ENCODE data around the gene MAP2K5. TPM values are rescaled to one million over a fixed set of nuclear protein-coding genes. Genes with fewer than 3 reads are reported as not detected.

Gene MAP2K5
- total and polyA plus RNA-seq, 10 of the 15 experiments (the other 5 are each of a cell fraction or from before 2014, with no cell fraction given) = 1.3 to 19.4 (median 9.6) TPM

GRCh38 chr15:67542420-67543347, at the start of gene MAP2K5 (continued):
- TF ChIP-seq, protein P1, sequence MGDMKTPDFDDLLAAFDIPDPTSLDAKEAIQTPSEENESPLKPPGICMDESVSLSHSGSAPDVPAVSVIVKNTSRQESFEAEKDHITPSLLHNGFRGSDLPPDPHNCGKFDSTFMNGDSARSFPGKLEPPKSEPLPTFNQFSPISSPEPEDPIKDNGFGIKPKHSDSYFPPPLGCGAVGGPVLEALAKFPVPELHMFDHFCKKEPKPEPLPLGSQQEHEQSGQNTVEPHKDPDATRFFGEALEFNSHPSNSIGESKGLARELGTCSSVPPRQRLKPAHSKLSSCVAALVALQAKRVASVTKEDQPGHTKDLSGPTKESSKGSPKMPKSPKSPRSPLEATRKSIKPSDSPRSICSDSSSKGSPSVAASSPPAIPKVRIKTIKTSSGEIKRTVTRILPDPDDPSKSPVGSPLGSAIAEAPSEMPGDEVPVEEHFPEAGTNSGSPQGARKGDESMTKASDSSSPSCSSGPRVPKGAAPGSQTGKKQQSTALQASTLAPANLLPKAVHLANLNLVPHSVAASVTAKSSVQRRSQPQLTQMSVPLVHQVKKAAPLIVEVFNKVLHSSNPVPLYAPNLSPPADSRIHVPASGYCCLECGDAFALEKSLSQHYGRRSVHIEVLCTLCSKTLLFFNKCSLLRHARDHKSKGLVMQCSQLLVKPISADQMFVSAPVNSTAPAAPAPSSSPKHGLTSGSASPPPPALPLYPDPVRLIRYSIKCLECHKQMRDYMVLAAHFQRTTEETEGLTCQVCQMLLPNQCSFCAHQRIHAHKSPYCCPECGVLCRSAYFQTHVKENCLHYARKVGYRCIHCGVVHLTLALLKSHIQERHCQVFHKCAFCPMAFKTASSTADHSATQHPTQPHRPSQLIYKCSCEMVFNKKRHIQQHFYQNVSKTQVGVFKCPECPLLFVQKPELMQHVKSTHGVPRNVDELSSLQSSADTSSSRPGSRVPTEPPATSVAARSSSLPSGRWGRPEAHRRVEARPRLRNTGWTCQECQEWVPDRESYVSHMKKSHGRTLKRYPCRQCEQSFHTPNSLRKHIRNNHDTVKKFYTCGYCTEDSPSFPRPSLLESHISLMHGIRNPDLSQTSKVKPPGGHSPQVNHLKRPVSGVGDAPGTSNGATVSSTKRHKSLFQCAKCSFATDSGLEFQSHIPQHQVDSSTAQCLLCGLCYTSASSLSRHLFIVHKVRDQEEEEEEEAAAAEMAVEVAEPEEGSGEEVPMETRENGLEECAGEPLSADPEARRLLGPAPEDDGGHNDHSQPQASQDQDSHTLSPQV (IDR thresholded peaks at IDR 0.05) = 0 out of 2 replicates have a peak, but pooled peaks have one; percentile 29
- TF ChIP-seq, protein P2, sequence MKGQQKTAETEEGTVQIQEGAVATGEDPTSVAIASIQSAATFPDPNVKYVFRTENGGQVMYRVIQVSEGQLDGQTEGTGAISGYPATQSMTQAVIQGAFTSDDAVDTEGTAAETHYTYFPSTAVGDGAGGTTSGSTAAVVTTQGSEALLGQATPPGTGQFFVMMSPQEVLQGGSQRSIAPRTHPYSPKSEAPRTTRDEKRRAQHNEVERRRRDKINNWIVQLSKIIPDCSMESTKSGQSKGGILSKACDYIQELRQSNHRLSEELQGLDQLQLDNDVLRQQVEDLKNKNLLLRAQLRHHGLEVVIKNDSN (IDR thresholded peaks at IDR 0.05; ENCODE audit: borderline replicate concordance, extremely low read length, insufficient read depth, low read depth, low read length) = no peak
- TF ChIP-seq HDGF (IDR thresholded peaks at IDR 0.05) (peak; percentile 86), EED (IDR thresholded peaks at IDR 0.05; ENCODE audit: low read depth) (peak; percentile 64; the same call in 1 of the 2 replicates), JUNB (IDR thresholded peaks at IDR 0.05) (no peak), SIX5 (IDR thresholded peaks at IDR 0.05; ENCODE audit: low read depth, low read length, severe bottlenecking) (peak; percentile 67), RAD21 (IDR thresholded peaks at IDR 0.05; ENCODE audit: insufficient read depth, low read depth, low read length) (no peak), MEF2A (IDR thresholded peaks at IDR 0.05; ENCODE audit: insufficient read depth, low read depth, low read length) (0 out of 2 replicates have a peak, but pooled peaks have one; percentile 7), PAX8 (IDR thresholded peaks at IDR 0.05) (no peak), NR2C1 (IDR thresholded peaks at IDR 0.05) (peak; percentile 97), LARP7 (IDR thresholded peaks at IDR 0.05) (peak; percentile 94), MYB (IDR thresholded peaks at IDR 0.05; ENCODE audit: borderline replicate concordance, low read depth, low read length) (no peak), IRF3 (IDR thresholded peaks at IDR 0.05) (no peak), RBBP5 (conservative IDR thresholded peaks at IDR 0.05) (no peak), RFX5 (IDR thresholded peaks at IDR 0.05; ENCODE audit: low read depth, low read length) (no peak)
- TF ChIP-seq, protein P3, sequence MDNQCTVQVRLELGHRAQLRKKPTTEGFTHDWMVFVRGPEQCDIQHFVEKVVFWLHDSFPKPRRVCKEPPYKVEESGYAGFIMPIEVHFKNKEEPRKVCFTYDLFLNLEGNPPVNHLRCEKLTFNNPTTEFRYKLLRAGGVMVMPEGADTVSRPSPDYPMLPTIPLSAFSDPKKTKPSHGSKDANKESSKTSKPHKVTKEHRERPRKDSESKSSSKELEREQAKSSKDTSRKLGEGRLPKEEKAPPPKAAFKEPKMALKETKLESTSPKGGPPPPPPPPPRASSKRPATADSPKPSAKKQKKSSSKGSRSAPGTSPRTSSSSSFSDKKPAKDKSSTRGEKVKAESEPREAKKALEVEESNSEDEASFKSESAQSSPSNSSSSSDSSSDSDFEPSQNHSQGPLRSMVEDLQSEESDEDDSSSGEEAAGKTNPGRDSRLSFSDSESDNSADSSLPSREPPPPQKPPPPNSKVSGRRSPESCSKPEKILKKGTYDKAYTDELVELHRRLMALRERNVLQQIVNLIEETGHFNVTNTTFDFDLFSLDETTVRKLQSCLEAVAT (IDR thresholded peaks at IDR 0.05) = peak; percentile 66; the same call in 1 of the 2 replicates

All from GM12878 (cell line).